H1 (cell line): ENCODE results near the gene DOCK1. TPM values are rescaled to one million over a fixed set of nuclear protein-coding genes. Genes with fewer than 3 reads are reported as not detected.

Experiments used
- EZH2 ChIP-seq: fragments of 200-600 bp; sonication (generic); IDR thresholded peaks from 2 replicates; pipeline ENCODE4 v1.7.1; 2012; ENCODE audit warnings: low read depth, mild to moderate bottlenecking, moderate library complexity, low read length, inconsistent platforms; ENCODE audit not compliant: severe bottlenecking
- FOSL1 ChIP-seq: IDR thresholded peaks from 2 replicates; pipeline ENCODE4 v1.6.1; 2011; ENCODE audit warnings: mild to moderate bottlenecking, low read depth, low read length, moderate library complexity; ENCODE audit not compliant: insufficient read depth
- RBBP5 ChIP-seq: IDR thresholded peaks from 2 replicates; pipeline ENCODE4 v1.7.1; 2012; ENCODE audit warnings: low read depth, mild to moderate bottlenecking, inconsistent platforms, low read length, moderate library complexity, borderline replicate concordance
- SIN3A ChIP-seq, 2 experiments: IDR thresholded peaks in 1 of 2; conservative IDR thresholded peaks in 1 of 2; 2 replicates each; pipeline ENCODE4 v1.6.1; 2011 to 2012; ENCODE audit warnings: low read length in 2 of 2, improper control_type of control experiment in 1 of 2, low read depth in 1 of 2, mild to moderate bottlenecking in 1 of 2
- polyA plus RNA-seq, 7 experiments: library from polyadenylated mRNA; depleted of rRNA in 3 of 7; stranded (reverse) in 5 of 7; unstranded in 2 of 7; fragments of >200 nt in 5 of 7; fragments of 200-250 nt in 2 of 7; gene quantifications; 1 replicate in 5 of 7; 2 replicates in 1 of 7; 4 replicates in 1 of 7; pipeline versions ENCODE4 v1.2.1 to v1.2.3, GENCODE V29; 2011 to 2013; ENCODE audit warnings: missing spikeins in 2 of 7, mixed read lengths in 2 of 7
- total RNA-seq: library from RNA; stranded (reverse); fragmentation: NEBNext Ultra II Directional; extraction: Animal tissue kit (Norgen Biotek cat#: 25700); gene quantifications from 2 replicates; pipeline ENCODE4 v1.2.1, GENCODE V29; 2021
- TF ChIP-seq, protein P1 (sequence below): fragments of 300-600 bp; sonication (generic); IDR thresholded peaks from 2 replicates; pipeline ENCODE4 v1.7.1; 2012; ENCODE audit warnings: low read length, moderate library complexity, mild to moderate bottlenecking, inconsistent platforms; ENCODE audit not compliant: insufficient replicate concordance

Gene DOCK1
- total and polyA plus RNA-seq, 2 of the 8 experiments (the other 6 are each of a cell fraction or from before 2014, with no cell fraction given), result 11.6 to 53.0 TPM

DNA sequence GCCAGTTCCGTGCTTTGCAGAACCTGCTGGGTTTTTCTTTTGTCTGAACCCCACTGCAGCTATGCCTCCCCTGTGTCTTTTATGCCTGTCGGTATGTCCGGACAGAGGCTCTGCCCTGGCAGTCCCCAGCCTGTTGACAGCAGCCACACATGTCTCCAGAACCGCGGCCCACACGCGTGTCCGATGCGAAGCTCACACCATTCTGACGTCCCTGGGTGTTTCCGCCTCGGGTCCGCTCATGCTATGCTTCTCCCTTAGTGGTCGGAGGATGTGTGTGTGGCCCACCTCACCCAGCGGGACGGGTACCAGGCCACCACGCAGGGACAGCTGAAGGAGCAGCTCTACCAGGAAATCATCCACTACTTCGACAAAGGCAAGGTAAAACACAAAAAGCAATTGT, 479.3 kb downstream of the DOCK1 start (continued):
- TF ChIP-seq, protein P1, sequence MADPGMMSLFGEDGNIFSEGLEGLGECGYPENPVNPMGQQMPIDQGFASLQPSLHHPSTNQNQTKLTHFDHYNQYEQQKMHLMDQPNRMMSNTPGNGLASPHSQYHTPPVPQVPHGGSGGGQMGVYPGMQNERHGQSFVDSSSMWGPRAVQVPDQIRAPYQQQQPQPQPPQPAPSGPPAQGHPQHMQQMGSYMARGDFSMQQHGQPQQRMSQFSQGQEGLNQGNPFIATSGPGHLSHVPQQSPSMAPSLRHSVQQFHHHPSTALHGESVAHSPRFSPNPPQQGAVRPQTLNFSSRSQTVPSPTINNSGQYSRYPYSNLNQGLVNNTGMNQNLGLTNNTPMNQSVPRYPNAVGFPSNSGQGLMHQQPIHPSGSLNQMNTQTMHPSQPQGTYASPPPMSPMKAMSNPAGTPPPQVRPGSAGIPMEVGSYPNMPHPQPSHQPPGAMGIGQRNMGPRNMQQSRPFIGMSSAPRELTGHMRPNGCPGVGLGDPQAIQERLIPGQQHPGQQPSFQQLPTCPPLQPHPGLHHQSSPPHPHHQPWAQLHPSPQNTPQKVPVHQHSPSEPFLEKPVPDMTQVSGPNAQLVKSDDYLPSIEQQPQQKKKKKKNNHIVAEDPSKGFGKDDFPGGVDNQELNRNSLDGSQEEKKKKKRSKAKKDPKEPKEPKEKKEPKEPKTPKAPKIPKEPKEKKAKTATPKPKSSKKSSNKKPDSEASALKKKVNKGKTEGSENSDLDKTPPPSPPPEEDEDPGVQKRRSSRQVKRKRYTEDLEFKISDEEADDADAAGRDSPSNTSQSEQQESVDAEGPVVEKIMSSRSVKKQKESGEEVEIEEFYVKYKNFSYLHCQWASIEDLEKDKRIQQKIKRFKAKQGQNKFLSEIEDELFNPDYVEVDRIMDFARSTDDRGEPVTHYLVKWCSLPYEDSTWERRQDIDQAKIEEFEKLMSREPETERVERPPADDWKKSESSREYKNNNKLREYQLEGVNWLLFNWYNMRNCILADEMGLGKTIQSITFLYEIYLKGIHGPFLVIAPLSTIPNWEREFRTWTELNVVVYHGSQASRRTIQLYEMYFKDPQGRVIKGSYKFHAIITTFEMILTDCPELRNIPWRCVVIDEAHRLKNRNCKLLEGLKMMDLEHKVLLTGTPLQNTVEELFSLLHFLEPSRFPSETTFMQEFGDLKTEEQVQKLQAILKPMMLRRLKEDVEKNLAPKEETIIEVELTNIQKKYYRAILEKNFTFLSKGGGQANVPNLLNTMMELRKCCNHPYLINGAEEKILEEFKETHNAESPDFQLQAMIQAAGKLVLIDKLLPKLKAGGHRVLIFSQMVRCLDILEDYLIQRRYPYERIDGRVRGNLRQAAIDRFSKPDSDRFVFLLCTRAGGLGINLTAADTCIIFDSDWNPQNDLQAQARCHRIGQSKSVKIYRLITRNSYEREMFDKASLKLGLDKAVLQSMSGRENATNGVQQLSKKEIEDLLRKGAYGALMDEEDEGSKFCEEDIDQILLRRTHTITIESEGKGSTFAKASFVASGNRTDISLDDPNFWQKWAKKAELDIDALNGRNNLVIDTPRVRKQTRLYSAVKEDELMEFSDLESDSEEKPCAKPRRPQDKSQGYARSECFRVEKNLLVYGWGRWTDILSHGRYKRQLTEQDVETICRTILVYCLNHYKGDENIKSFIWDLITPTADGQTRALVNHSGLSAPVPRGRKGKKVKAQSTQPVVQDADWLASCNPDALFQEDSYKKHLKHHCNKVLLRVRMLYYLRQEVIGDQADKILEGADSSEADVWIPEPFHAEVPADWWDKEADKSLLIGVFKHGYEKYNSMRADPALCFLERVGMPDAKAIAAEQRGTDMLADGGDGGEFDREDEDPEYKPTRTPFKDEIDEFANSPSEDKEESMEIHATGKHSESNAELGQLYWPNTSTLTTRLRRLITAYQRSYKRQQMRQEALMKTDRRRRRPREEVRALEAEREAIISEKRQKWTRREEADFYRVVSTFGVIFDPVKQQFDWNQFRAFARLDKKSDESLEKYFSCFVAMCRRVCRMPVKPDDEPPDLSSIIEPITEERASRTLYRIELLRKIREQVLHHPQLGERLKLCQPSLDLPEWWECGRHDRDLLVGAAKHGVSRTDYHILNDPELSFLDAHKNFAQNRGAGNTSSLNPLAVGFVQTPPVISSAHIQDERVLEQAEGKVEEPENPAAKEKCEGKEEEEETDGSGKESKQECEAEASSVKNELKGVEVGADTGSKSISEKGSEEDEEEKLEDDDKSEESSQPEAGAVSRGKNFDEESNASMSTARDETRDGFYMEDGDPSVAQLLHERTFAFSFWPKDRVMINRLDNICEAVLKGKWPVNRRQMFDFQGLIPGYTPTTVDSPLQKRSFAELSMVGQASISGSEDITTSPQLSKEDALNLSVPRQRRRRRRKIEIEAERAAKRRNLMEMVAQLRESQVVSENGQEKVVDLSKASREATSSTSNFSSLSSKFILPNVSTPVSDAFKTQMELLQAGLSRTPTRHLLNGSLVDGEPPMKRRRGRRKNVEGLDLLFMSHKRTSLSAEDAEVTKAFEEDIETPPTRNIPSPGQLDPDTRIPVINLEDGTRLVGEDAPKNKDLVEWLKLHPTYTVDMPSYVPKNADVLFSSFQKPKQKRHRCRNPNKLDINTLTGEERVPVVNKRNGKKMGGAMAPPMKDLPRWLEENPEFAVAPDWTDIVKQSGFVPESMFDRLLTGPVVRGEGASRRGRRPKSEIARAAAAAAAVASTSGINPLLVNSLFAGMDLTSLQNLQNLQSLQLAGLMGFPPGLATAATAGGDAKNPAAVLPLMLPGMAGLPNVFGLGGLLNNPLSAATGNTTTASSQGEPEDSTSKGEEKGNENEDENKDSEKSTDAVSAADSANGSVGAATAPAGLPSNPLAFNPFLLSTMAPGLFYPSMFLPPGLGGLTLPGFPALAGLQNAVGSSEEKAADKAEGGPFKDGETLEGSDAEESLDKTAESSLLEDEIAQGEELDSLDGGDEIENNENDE, result no peak
- TF ChIP-seq EZH2 (no peak), RBBP5 (no peak), SIN3A (conservative IDR thresholded peaks at IDR 0.05 in 1 of 2, IDR thresholded peaks at IDR 0.05 in 1 of 2; ENCODE audit: low read depth in 1 of 2, low read length in 2 of 2) (no peak), FOSL1 (no peak)
